HepG2 (cell line): ENCODE results near the gene MUC15. TPM values are rescaled to one million over a fixed set of nuclear protein-coding genes. Genes with fewer than 3 reads are reported as not detected.

Experiments
- ATAC-seq: fragments of 200-7000 bp; cut with Tn5 transposase; 3 replicates; pipeline ENCODE4 v1.9.1; 2020; ENCODE audit warnings: mild to moderate bottlenecking, moderate library complexity
- BruUV-seq: library from RNA; stranded (reverse); fragments of 400-500 nt; replicated peaks from 2 replicates; lab custom pipeline; 2021; lab: Mats Ljungman, UMichigan
- CTCF ChIA-PET: fragments of 300-600 bp; formaldehyde crosslinking; extraction: SDS; loops from one replicate; lab custom pipeline; 2021; ENCODE audit warnings: low total read pairs, inconsistent platforms, low intra/inter-chr PET ratio; lab: Yijun Ruan, JAX
- POLR2A ChIA-PET: fragments of 350-600 bp; sonication (Branson Sonifier 250); formaldehyde crosslinking; loops from one replicate; lab custom pipeline; 2020; ENCODE audit warnings: antibody characterized with exemption, inconsistent platforms; lab: Yijun Ruan, JAX
- DNase-seq: peaks from one replicate; pipeline ENCODE4 v3.0.0-alpha.2; 2015; ENCODE audit warnings: low spot score
- FAIRE-seq: peaks from 3 replicates; lab custom pipeline; 2011; peaks lifted over from hg19 to GRCh38; lab: Jason Lieb, UNC
- H2AFZ ChIP-seq: one replicate; pipeline ENCODE4 v1.6.1; 2011; ENCODE audit warnings: low read length, inconsistent platforms
- H3K27ac ChIP-seq: fragments of 300-600 bp; 3 replicates; pipeline ENCODE4 v1.8.0; 2011; ENCODE audit warnings: mixed run types, mild to moderate bottlenecking, mixed read lengths, low read length, inconsistent platforms; ENCODE audit not compliant: insufficient read depth; ENCODE audit errors: extremely low read length
- H3K27me3 ChIP-seq, 2 experiments: fragments of 200-600 bp in 1 of 2; 2 replicates in 1 of 2; 3 replicates in 1 of 2; pipeline versions ENCODE4 v1.6.0 to v1.8.0; 2011; ENCODE audit warnings: low read length in 2 of 2, mild to moderate bottlenecking in 2 of 2, moderate library complexity in 2 of 2, inconsistent platforms in 1 of 2; ENCODE audit not compliant: insufficient read depth in 2 of 2, control insufficient read depth in 1 of 2
- H3K36me3 ChIP-seq, 2 experiments: fragments of 200-600 bp in 1 of 2; replicated peaks in 1 of 2; 2 replicates in 1 of 2; 3 replicates in 1 of 2; pipeline versions ENCODE4 v1.5.1 to v1.8.0; 2011; ENCODE audit warnings: low read length in 2 of 2, inconsistent platforms in 1 of 2; ENCODE audit not compliant: insufficient read depth in 2 of 2, control insufficient read depth in 1 of 2
- H3K4me1 ChIP-seq: 2 replicates; pipeline ENCODE4 v1.5.1; 2012; ENCODE audit warnings: low read length, inconsistent platforms; ENCODE audit not compliant: insufficient read depth
- H3K4me2 ChIP-seq: 2 replicates; pipeline ENCODE4 v1.6.0; 2011; ENCODE audit warnings: low read depth, low read length, inconsistent platforms
- H3K4me3 ChIP-seq, 3 experiments: fragments of 200-600 bp in 1 of 3; sonication (generic), shearing (Covaris generic) in 1 of 3; replicated peaks in 1 of 3; 2 replicates each; pipeline ENCODE4 v1.5.1; 2011 to 2016; ENCODE audit warnings: low read length in 3 of 3, inconsistent platforms in 2 of 3, low read depth in 2 of 3, mild to moderate bottlenecking in 2 of 3, control low read depth in 1 of 3, mixed read lengths in 1 of 3; ENCODE audit not compliant: insufficient read depth in 1 of 3
- H3K79me2 ChIP-seq: one replicate; pipeline ENCODE4 v1.6.1; 2011; ENCODE audit warnings: low read length, inconsistent platforms; ENCODE audit not compliant: insufficient read depth
- H3K9ac ChIP-seq: 2 replicates; pipeline ENCODE4 v1.6.0; 2011; ENCODE audit warnings: mild to moderate bottlenecking, low read depth, low read length, inconsistent platforms; ENCODE audit not compliant: insufficient read depth
- H3K9me3 ChIP-seq: 2 replicates; pipeline ENCODE4 v1.5.1; 2012; ENCODE audit warnings: mild to moderate bottlenecking, low read length
- H4K20me1 ChIP-seq: 2 replicates; pipeline ENCODE4 v1.6.0; 2011; ENCODE audit warnings: inconsistent platforms, mild to moderate bottlenecking, low read length, moderate library complexity; ENCODE audit not compliant: insufficient read depth
- ARID5B ChIP-seq: IDR thresholded peaks from 2 replicates; pipeline ENCODE4 v1.4.0; 2020; ENCODE audit warnings: mild to moderate bottlenecking, missing genetic modification reagents
- CEBPB ChIP-seq: IDR thresholded peaks from 2 replicates; pipeline ENCODE4 v1.6.1; 2011; ENCODE audit warnings: low read depth, low read length, improper control_type of control experiment, borderline replicate concordance
- DNMT1 ChIP-seq: sonication (generic); formaldehyde crosslinking; IDR thresholded peaks from 2 replicates; pipeline ENCODE4 v1.5.1; 2020; ENCODE audit warnings: mild to moderate bottlenecking, missing genetic modification reagents
- MTA3 ChIP-seq: sonication (generic); formaldehyde crosslinking; IDR thresholded peaks from 2 replicates; pipeline ENCODE4 v1.4.0; 2020; ENCODE audit warnings: missing genetic modification reagents
- ZGPAT ChIP-seq: IDR thresholded peaks from 2 replicates; pipeline ENCODE4 v1.6.1; 2016; ENCODE audit warnings: mild to moderate bottlenecking
- in situ Hi-C: cut with HindIII; loops from 2 replicates; pipeline ENCODE4 v1.10.0; 2017; ENCODE audit warnings: low pct_unique_long_range_greater_than_20kb; ENCODE audit not compliant: extremely low pct_ligation_motif_present
- intact Hi-C: fragments of 100-400 bp; cut with micrococcal nuclease; formaldehyde crosslinking; loops from one replicate; pipeline ENCODE4 v1.10.0; 2022; ENCODE audit not compliant: unreplicated experiment
- polyA plus RNA-seq, 8 experiments: library from polyadenylated mRNA; depleted of rRNA in 3 of 8; stranded (reverse) in 7 of 8; unstranded in 1 of 8; fragments of >200 nt; fragmentation: Illumina TruSeq in 4 of 8; extraction: Trizol in 4 of 8; gene quantifications; 2 replicates each; pipeline versions ENCODE4 v1.2.1 to v1.2.3, GENCODE V29; 2011 to 2016; ENCODE audit warnings: low read depth in 4 of 8, missing spikeins in 1 of 8, mixed read lengths in 1 of 8; ENCODE audit not compliant: insufficient read depth in 1 of 8
- total RNA-seq, 5 experiments: library from RNA; depleted of rRNA; stranded (reverse); fragments of >200 nt; fragmentation: Illumina TruSeq; extraction: Trizol; gene quantifications; 2 replicates each; pipeline ENCODE4 v1.2.3, GENCODE V29; 2016; ENCODE audit warnings: low read depth in 1 of 5
- TF ChIP-seq, protein P1 (sequence below): sonication (generic); formaldehyde crosslinking; conservative IDR thresholded peaks from 2 replicates; pipeline ENCODE4 v1.8.0; 2022; ENCODE audit warnings: mild to moderate bottlenecking, moderate library complexity, missing genetic modification reagents
- TF ChIP-seq, protein P2 (sequence below): sonication (generic); formaldehyde crosslinking; IDR thresholded peaks from 2 replicates; pipeline ENCODE4 v1.4.0; 2020; ENCODE audit warnings: missing genetic modification reagents

The MUC15 gene
- total and polyA plus RNA-seq, 2 of the 13 experiments (the other 11 are each of a cell fraction or from before 2014, with no cell fraction given) = 4.5 to 18.0 TPM

- Histone ChIP-seq H3K4me2 (no peak overlapping the region), H3K4me1 (peaks cover 3% of the 10 kb centered on the region; the same call in 1 of the 2 replicates), H3K36me3 (no peaks in the 10 kb centered on the region), H3K79me2 (no peaks in the 10 kb centered on the region), H3K9me3 (no peaks in the 10 kb centered on the region), H3K4me3 (no peak overlapping the region), H3K9ac (no peak overlapping the region), H3K27me3 (no peaks in the 10 kb centered on the region), H2AFZ (no peak overlapping the region), H4K20me1 (no peaks in the 10 kb centered on the region), H3K27ac (no peak overlapping the region)
- CTCF ChIA-PET = no interaction called here
- ATAC-seq (no peak), DNase-seq (no peak), FAIRE-seq (no peak)
- BruUV-seq = no TSS peak
- intact Hi-C loops = no loop called here
- POLR2A ChIA-PET = interaction anchor here (1.1 kb wide), 1 partner anchor 13 kb away, joined by 4 read pairs; no protein-coding TSS in a partner anchor
- in situ Hi-C loops = no loop called here
- TF ChIP-seq ARID5B (CRISPR knock-in tag) (no peak), CEBPB (no peak), ZGPAT (no peak), DNMT1 (CRISPR knock-in tag) (no peak), MTA3 (CRISPR knock-in tag) (no peak)
- TF ChIP-seq, protein P1, sequence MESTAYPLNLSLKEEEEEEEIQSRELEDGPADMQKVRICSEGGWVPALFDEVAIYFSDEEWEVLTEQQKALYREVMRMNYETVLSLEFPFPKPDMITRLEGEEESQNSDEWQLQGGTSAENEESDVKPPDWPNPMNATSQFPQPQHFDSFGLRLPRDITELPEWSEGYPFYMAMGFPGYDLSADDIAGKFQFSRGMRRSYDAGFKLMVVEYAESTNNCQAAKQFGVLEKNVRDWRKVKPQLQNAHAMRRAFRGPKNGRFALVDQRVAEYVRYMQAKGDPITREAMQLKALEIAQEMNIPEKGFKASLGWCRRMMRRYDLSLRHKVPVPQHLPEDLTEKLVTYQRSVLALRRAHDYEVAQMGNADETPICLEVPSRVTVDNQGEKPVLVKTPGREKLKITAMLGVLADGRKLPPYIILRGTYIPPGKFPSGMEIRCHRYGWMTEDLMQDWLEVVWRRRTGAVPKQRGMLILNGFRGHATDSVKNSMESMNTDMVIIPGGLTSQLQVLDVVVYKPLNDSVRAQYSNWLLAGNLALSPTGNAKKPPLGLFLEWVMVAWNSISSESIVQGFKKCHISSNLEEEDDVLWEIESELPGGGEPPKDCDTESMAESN (CRISPR knock-in tag) = no peak
- TF ChIP-seq, protein P2, sequence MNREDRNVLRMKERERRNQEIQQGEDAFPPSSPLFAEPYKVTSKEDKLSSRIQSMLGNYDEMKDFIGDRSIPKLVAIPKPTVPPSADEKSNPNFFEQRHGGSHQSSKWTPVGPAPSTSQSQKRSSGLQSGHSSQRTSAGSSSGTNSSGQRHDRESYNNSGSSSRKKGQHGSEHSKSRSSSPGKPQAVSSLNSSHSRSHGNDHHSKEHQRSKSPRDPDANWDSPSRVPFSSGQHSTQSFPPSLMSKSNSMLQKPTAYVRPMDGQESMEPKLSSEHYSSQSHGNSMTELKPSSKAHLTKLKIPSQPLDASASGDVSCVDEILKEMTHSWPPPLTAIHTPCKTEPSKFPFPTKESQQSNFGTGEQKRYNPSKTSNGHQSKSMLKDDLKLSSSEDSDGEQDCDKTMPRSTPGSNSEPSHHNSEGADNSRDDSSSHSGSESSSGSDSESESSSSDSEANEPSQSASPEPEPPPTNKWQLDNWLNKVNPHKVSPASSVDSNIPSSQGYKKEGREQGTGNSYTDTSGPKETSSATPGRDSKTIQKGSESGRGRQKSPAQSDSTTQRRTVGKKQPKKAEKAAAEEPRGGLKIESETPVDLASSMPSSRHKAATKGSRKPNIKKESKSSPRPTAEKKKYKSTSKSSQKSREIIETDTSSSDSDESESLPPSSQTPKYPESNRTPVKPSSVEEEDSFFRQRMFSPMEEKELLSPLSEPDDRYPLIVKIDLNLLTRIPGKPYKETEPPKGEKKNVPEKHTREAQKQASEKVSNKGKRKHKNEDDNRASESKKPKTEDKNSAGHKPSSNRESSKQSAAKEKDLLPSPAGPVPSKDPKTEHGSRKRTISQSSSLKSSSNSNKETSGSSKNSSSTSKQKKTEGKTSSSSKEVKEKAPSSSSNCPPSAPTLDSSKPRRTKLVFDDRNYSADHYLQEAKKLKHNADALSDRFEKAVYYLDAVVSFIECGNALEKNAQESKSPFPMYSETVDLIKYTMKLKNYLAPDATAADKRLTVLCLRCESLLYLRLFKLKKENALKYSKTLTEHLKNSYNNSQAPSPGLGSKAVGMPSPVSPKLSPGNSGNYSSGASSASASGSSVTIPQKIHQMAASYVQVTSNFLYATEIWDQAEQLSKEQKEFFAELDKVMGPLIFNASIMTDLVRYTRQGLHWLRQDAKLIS (CRISPR knock-in tag) = no peak
Observed at GRCh38 chr11:26584818-26585217, 12.8 kb upstream of the MUC15 start.
